Measurements from ENCODE around the gene MMADHC.

DNA sequence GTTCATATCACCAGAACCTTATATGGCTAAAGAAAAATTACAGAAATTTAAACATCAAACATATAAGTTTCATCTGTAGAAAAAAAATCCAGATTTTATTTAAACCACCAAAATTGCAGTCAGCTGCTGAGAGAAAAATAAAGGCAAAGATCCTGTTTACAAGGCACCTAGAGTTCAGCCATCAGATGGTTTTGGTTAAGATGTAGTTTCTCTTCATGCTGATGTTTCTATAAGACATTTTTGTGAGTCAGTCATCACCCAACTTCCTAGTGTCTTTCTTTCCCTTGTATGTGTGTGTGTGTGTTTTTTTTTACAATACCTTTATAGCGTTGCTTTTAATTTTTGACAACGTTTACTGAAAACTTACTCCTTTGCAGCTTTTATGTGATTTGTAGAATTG, 26.1 kb upstream of the MMADHC start:
- no peak for TF ChIP-seq CTCF (IDR thresholded peaks at IDR 0.05; ENCODE audit: insufficient read depth, low read length, poor library complexity, severe bottlenecking)
- no peak for TF ChIP-seq EZH2phosphoT487 (conservative IDR thresholded peaks at IDR 0.05; ENCODE audit: low read length)
